IMR-90 (cell line): ENCODE measurements around the gene DVL1. TPM values are rescaled to one million over a fixed set of nuclear protein-coding genes. Genes with fewer than 3 reads are reported as not detected.
"Not testable (repeated sequence)": the region's sequence is repeated elsewhere in the genome, so short reads cannot be mapped to it uniquely, and the experiment has no call there.

Experiments used
- ATAC-seq: fragments of 200-7000 bp; cut with Tn5 transposase; 2 replicates; pipeline ENCODE4 v1.9.1; 2020; ENCODE audit warnings: low read depth, mild to moderate bottlenecking, moderate library complexity
- BruUV-seq: library from RNA; stranded (reverse); fragments of 400-500 nt; replicated peaks from 2 replicates; lab custom pipeline; 2021; lab: Mats Ljungman, UMichigan
- CTCF ChIA-PET: fragments of 300-600 bp; formaldehyde crosslinking; extraction: SDS; loops from one replicate; lab custom pipeline; 2021; ENCODE audit warnings: antibody characterized with exemption; lab: Yijun Ruan, JAX
- POLR2A ChIA-PET: fragments of 300-600 bp; sonication (Branson Sonifier 250); formaldehyde crosslinking; loops from one replicate; lab custom pipeline; 2022; ENCODE audit warnings: antibody characterized with exemption; ENCODE audit not compliant: unreplicated experiment; lab: Charles Lee
- DNase-seq: peaks from one replicate; pipeline ENCODE4 v3.0.0; 2013
- H2AFZ ChIP-seq: replicated peaks from 2 replicates; pipeline ENCODE3; 2013; ENCODE audit warnings: low read length, mild to moderate bottlenecking; ENCODE audit not compliant: poor library complexity
- H2AK5ac ChIP-seq: 2 replicates; pipeline ENCODE4 v1.6.1; 2013; ENCODE audit warnings: low read depth, low read length, inconsistent platforms
- H2AK9ac ChIP-seq: replicated peaks from 2 replicates; pipeline ENCODE3; 2013; ENCODE audit warnings: mild to moderate bottlenecking, low read depth, low read length, moderate library complexity; ENCODE audit not compliant: poor library complexity
- H2BK120ac ChIP-seq: 2 replicates; pipeline ENCODE4 v1.6.1; 2013; ENCODE audit warnings: low read depth, low read length, inconsistent platforms
- H2BK15ac ChIP-seq: 3 replicates; pipeline ENCODE4 v1.6.1; 2013; ENCODE audit warnings: low read depth, low read length, inconsistent platforms
- H2BK20ac ChIP-seq: 2 replicates; pipeline ENCODE4 v1.6.1; 2013; ENCODE audit warnings: low read depth, mild to moderate bottlenecking, inconsistent platforms, low read length, moderate library complexity
- H2BK5ac ChIP-seq: 2 replicates; pipeline ENCODE4 v1.6.1; 2013; ENCODE audit warnings: mild to moderate bottlenecking, low read depth, low read length, inconsistent platforms; ENCODE audit not compliant: poor library complexity, severe bottlenecking
- H3K14ac ChIP-seq: replicated peaks from 2 replicates; pipeline ENCODE4 v1.6.1; 2013; ENCODE audit warnings: low read depth, low read length, inconsistent platforms
- H3K18ac ChIP-seq: 2 replicates; pipeline ENCODE4 v1.6.1; 2013; ENCODE audit warnings: low read depth, low read length, control low read depth
- H3K23ac ChIP-seq: 2 replicates; pipeline ENCODE4 v1.6.1; 2013; ENCODE audit warnings: low read depth, low read length, inconsistent platforms
- H3K27ac ChIP-seq: 2 replicates; pipeline ENCODE4 v1.5.1; 2013; ENCODE audit warnings: mild to moderate bottlenecking, control low read depth, low read length; ENCODE audit not compliant: insufficient read depth
- H3K27me3 ChIP-seq: 2 replicates; pipeline ENCODE4 v1.6.1; 2013; ENCODE audit warnings: low read length; ENCODE audit not compliant: control insufficient read depth, insufficient read depth
- H3K36me3 ChIP-seq: 2 replicates; pipeline ENCODE4 v1.6.1; 2013; ENCODE audit warnings: low read length, mixed read lengths; ENCODE audit not compliant: control insufficient read depth, insufficient read depth
- H3K4ac ChIP-seq: 2 replicates; pipeline ENCODE4 v1.6.1; 2013; ENCODE audit warnings: low read depth, low read length, inconsistent platforms
- H3K4me1 ChIP-seq: 2 replicates; pipeline ENCODE4 v1.6.1; 2013; ENCODE audit warnings: low read length, mixed read lengths; ENCODE audit not compliant: control insufficient read depth, insufficient read depth
- H3K4me2 ChIP-seq: 2 replicates; pipeline ENCODE4 v1.6.1; 2013; ENCODE audit warnings: low read depth, mild to moderate bottlenecking, control low read depth, low read length, moderate library complexity
- H3K4me3 ChIP-seq: 2 replicates; pipeline ENCODE4 v1.5.1; 2013; ENCODE audit warnings: low read depth, mild to moderate bottlenecking, control low read depth, low read length, moderate library complexity; ENCODE audit not compliant: insufficient read depth
- H3K56ac ChIP-seq: 2 replicates; pipeline ENCODE4 v1.6.1; 2013; ENCODE audit warnings: low read length, inconsistent platforms; ENCODE audit not compliant: insufficient read depth; ENCODE audit errors: extremely low read depth
- H3K79me1 ChIP-seq, 2 experiments: 2 replicates each; pipeline ENCODE4 v1.6.1; 2013; ENCODE audit warnings: low read length in 2 of 2, inconsistent platforms in 1 of 2, low read depth in 1 of 2
- H3K9ac ChIP-seq: 2 replicates; pipeline ENCODE4 v1.6.1; 2013; ENCODE audit warnings: low read depth, low read length, control low read depth
- H3K9me1 ChIP-seq: 2 replicates; pipeline ENCODE4 v1.6.1; 2013; ENCODE audit warnings: low read length, inconsistent platforms; ENCODE audit not compliant: insufficient read depth
- H3K9me3 ChIP-seq: 2 replicates; pipeline ENCODE4 v1.6.1; 2013; ENCODE audit warnings: low read length; ENCODE audit not compliant: control insufficient read depth, insufficient read depth
- H4K20me1 ChIP-seq: 2 replicates; pipeline ENCODE4 v1.6.1; 2013; ENCODE audit warnings: low read length, inconsistent platforms; ENCODE audit not compliant: insufficient read depth
- H4K5ac ChIP-seq: 2 replicates; pipeline ENCODE4 v1.6.1; 2013; ENCODE audit warnings: mild to moderate bottlenecking, low read depth, low read length, control low read depth
- H4K8ac ChIP-seq, 2 experiments: 2 replicates each; pipeline ENCODE4 v1.6.1; 2013; ENCODE audit warnings: low read depth in 2 of 2, low read length in 2 of 2, control low read depth in 1 of 2, inconsistent platforms in 1 of 2
- H4K91ac ChIP-seq: 2 replicates; pipeline ENCODE4 v1.6.1; 2013; ENCODE audit warnings: low read depth, low read length, inconsistent platforms; ENCODE audit not compliant: insufficient read depth
- WGBS, 2 experiments: methylation state at CpG; one replicate each; pipeline versions ENCODE4 v1.1.5 to v1.1.7; 2013; ENCODE audit warnings: missing lambda C conversion rate in 2 of 2; ENCODE audit not compliant: insufficient read length in 1 of 2; ENCODE audit errors: extremely low coverage in 2 of 2; 5-methylcytosine and 5-hydroxymethylcytosine counted together
- dilution Hi-C: fragments of 300-500 bp; cut with HindIII; formaldehyde crosslinking; loops from one replicate; pipeline ENCODE4 v1.14.3; 2018; ENCODE audit warnings: low sequenced_read_pairs; ENCODE audit not compliant: unreplicated experiment
- in situ Hi-C: fragments of 300-500 bp; cut with MboI; formaldehyde crosslinking; loops from 3 replicates; pipeline ENCODE4 v1.14.3; 2019; ENCODE audit warnings: low sequenced_read_pairs, inconsistent platforms, mixed read lengths
- intact Hi-C: fragments of 100-400 bp; cut with micrococcal nuclease; formaldehyde crosslinking; loops from 2 replicates; pipeline ENCODE4 v1.10.0; 2022
- polyA plus RNA-seq, 3 experiments: library from polyadenylated mRNA; depleted of rRNA; stranded (reverse); fragments of >200 nt; gene quantifications; 2 replicates each; pipeline ENCODE4 v1.2.3, GENCODE V29; 2012; ENCODE audit warnings: low replicate concordance in 1 of 3
- total RNA-seq: library from RNA; depleted of rRNA; stranded (reverse); fragments of >200 nt; gene quantifications from 2 replicates; pipeline ENCODE4 v1.2.3, GENCODE V29; 2012
- TF ChIP-seq, protein P1 (sequence below): conservative IDR thresholded peaks from 2 replicates; pipeline ENCODE4 v1.5.1; 2012; ENCODE audit warnings: mild to moderate bottlenecking, low read depth, low read length, improper control_type of control experiment
- TF ChIP-seq, protein P2 (sequence below): fragments of 150-350 bp; IDR thresholded peaks from 2 replicates; pipeline ENCODE4 v1.6.1; 2016; ENCODE audit warnings: low read depth, mild to moderate bottlenecking, low read length, moderate library complexity, borderline replicate concordance

Gene DVL1
- total and polyA plus RNA-seq, 2 of the 4 experiments (the other 2 are of a cell fraction), result 27.2 to 35.9 TPM

- dilution Hi-C loops, result no loop called here
These were observed 31.8 kb downstream of the DVL1 start for GRCh38 chr1:1317420-1317819.

GRCh38 chr1:1316199-1316598 lies 33.0 kb downstream of the DVL1 start:
- Histone ChIP-seq H4K20me1 (peaks cover 70% of the 10 kb centered on the region), H3K36me3 (peaks cover 67% of the 10 kb centered on the region), H3K79me1 (peaks cover 16 to 64% of the 10 kb centered on the region in 2 experiments)
- H3K18ac ChIP-seq, H3K27ac ChIP-seq, H2AFZ ChIP-seq, H3K23ac ChIP-seq, H3K27me3 ChIP-seq, H2BK15ac ChIP-seq, in situ Hi-C loops, H3K9ac ChIP-seq, CTCF ChIA-PET, H2BK120ac ChIP-seq, H3K56ac ChIP-seq, H2AK9ac ChIP-seq, H3K4me3 ChIP-seq, intact Hi-C loops, dilution Hi-C loops, H4K5ac ChIP-seq, POLR2A ChIA-PET, H2BK20ac ChIP-seq, H3K9me3 ChIP-seq, DNase-seq, H3K4me2 ChIP-seq, H2AK5ac ChIP-seq, H4K8ac ChIP-seq, H3K9me1 ChIP-seq, H2BK5ac ChIP-seq, BruUV-seq, H3K4ac ChIP-seq, H3K14ac ChIP-seq, H4K91ac ChIP-seq, H3K4me1 ChIP-seq, ATAC-seq: not testable (repeated sequence)
- WGBS, 2 experiments, result 72% methylated on average over 3 of the region's 8 CpGs; no CpG with 5 or more reads in 1 of the 2 experiments

More at GRCh38 chr1:1317420-1317819, 31.8 kb downstream of the DVL1 start:
- 92% methylated on average over 3 of the region's 6 CpGs; no CpG with 5 or more reads in 1 of the 2 experiments for WGBS, 2 experiments
- Histone ChIP-seq H2BK15ac (no peak overlapping the region), H3K56ac (no peak overlapping the region), H3K27me3 (no peaks in the 10 kb centered on the region), H3K14ac (no peak overlapping the region), H3K27ac (no peak overlapping the region; the same call in 1 of the 2 replicates), H2BK5ac (no peak overlapping the region), H2AK9ac (no peak overlapping the region), H2BK120ac (no peak overlapping the region), H3K4me2 (no peak overlapping the region), H2AFZ (no peak overlapping the region), H4K91ac (no peak overlapping the region), H3K79me1 (peaks cover 14 to 74% of the 10 kb centered on the region in 2 experiments), H4K5ac (no peak overlapping the region), H2BK20ac (no peak overlapping the region), H4K8ac (no peak overlapping the region), H2AK5ac (0 out of 2 replicates have a peak overlapping the region, but pooled peaks have one; percentile 0), H3K9ac (no peak overlapping the region), H3K9me1 (peaks cover 4% of the 10 kb centered on the region), H3K36me3 (peaks cover 59% of the 10 kb centered on the region), H4K20me1 (peaks cover 75% of the 10 kb centered on the region), H3K18ac (no peak overlapping the region), H3K4me3 (no peak overlapping the region), H3K23ac (no peak overlapping the region), H3K9me3 (no peaks in the 10 kb centered on the region), H3K4me1 (peaks cover 11% of the 10 kb centered on the region; the same call in 1 of the 2 replicates), H3K4ac (peak overlapping the region; percentile 35; the same call in 1 of the 2 replicates)
- in situ Hi-C loops (no loop called here), intact Hi-C loops (no loop called here)
- ATAC-seq (no peak), DNase-seq (no peak)
- ChIA-PET CTCF (no interaction called here), POLR2A (no interaction called here)
- no TSS peak for BruUV-seq
- TF ChIP-seq, protein P1, sequence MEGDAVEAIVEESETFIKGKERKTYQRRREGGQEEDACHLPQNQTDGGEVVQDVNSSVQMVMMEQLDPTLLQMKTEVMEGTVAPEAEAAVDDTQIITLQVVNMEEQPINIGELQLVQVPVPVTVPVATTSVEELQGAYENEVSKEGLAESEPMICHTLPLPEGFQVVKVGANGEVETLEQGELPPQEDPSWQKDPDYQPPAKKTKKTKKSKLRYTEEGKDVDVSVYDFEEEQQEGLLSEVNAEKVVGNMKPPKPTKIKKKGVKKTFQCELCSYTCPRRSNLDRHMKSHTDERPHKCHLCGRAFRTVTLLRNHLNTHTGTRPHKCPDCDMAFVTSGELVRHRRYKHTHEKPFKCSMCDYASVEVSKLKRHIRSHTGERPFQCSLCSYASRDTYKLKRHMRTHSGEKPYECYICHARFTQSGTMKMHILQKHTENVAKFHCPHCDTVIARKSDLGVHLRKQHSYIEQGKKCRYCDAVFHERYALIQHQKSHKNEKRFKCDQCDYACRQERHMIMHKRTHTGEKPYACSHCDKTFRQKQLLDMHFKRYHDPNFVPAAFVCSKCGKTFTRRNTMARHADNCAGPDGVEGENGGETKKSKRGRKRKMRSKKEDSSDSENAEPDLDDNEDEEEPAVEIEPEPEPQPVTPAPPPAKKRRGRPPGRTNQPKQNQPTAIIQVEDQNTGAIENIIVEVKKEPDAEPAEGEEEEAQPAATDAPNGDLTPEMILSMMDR, result no peak
- TF ChIP-seq, protein P2, sequence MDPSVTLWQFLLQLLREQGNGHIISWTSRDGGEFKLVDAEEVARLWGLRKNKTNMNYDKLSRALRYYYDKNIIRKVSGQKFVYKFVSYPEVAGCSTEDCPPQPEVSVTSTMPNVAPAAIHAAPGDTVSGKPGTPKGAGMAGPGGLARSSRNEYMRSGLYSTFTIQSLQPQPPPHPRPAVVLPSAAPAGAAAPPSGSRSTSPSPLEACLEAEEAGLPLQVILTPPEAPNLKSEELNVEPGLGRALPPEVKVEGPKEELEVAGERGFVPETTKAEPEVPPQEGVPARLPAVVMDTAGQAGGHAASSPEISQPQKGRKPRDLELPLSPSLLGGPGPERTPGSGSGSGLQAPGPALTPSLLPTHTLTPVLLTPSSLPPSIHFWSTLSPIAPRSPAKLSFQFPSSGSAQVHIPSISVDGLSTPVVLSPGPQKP, result no peak
